HAP-1 (cell line): ENCODE results near the gene NCF2.

Experiments
- DNase-seq, 2 experiments: peaks; one replicate each; pipeline ENCODE4 v3.0.0-alpha.2; 2016 to 2020; ENCODE audit warnings: low spot score in 2 of 2
- H3K27me3 ChIP-seq: fragments of 250-450 bp; sonication (Bioruptor Pico); 2 replicates; pipeline ENCODE4 v1.5.1; 2020; ENCODE audit warnings: low read depth, mild to moderate bottlenecking, moderate library complexity
- H3K36me3 ChIP-seq: fragments of 250-450 bp; sonication (Bioruptor Pico); replicated peaks from 2 replicates; pipeline ENCODE4 v1.5.1; 2020; ENCODE audit warnings: mild to moderate bottlenecking
- H3K4me1 ChIP-seq: fragments of 250-450 bp; sonication (Bioruptor Pico); 2 replicates; pipeline ENCODE4 v1.5.1; 2020; ENCODE audit warnings: mild to moderate bottlenecking
- H3K4me3 ChIP-seq: fragments of 250-450 bp; sonication (Bioruptor Pico); 2 replicates; pipeline ENCODE4 v1.5.1; 2020; ENCODE audit warnings: mild to moderate bottlenecking, moderate library complexity
- H3K9me3 ChIP-seq: fragments of 250-450 bp; sonication (Bioruptor Pico); 2 replicates; pipeline ENCODE4 v1.5.1; 2020; ENCODE audit warnings: mild to moderate bottlenecking, moderate library complexity
- in situ Hi-C: fragments of 300-500 bp; cut with MboI; formaldehyde crosslinking; loops from 3 replicates; pipeline ENCODE4 v1.14.3; 2020; ENCODE audit warnings: low sequenced_read_pairs, inconsistent platforms, mixed read lengths

NCF2 gene

GRCh38 chr1:183590244-183591191, at the start of gene NCF2:
Gene NCF2, minus strand, starts transcription at chr1:183590459. Its CDS starts 130 bp downstream, at chr1:183590329.
- no peaks in the 10 kb centered on the region for H3K27me3 ChIP-seq
- H3K4me3 ChIP-seq: no peak within 1 kb of the TSS
- H3K9me3 ChIP-seq: no peaks in the 10 kb centered on the region
- DNase-seq: no peak
- peaks cover 7% of the 10 kb centered on the region; the same call in 1 of the 2 replicates for H3K4me1 ChIP-seq
- no peaks in the 10 kb centered on the region for H3K36me3 ChIP-seq
- in situ Hi-C loops: no loop called here

GRCh38 chr1:183638649-183639387, 48.6 kb upstream of the NCF2 start:
- Histone ChIP-seq H3K36me3 (no peaks in the 10 kb centered on the region), H3K27me3 (peaks cover 4% of the 10 kb centered on the region), H3K4me1 (no peaks in the 10 kb centered on the region; the same call in 1 of the 2 replicates), H3K4me3 (no peak overlapping the region), H3K9me3 (no peaks in the 10 kb centered on the region)
- in situ Hi-C loops: loop anchor here (25.0 kb wide), 1 partner anchor 398 kb away; the partner anchor contains the start of gene COLGALT2
- peak in 1 of 2 experiments; percentile 13 for DNase-seq

- Histone ChIP-seq H3K4me3 (no peak overlapping the region; the same call in 1 of the 2 replicates), H3K36me3 (no peaks in the 10 kb centered on the region; the same call in 1 of the 2 replicates), H3K4me1 (peaks cover 10% of the 10 kb centered on the region), H3K27me3 (peaks cover 4% of the 10 kb centered on the region), H3K9me3 (no peaks in the 10 kb centered on the region)
- in situ Hi-C loops: loop anchor here (25.0 kb wide), 1 partner anchor 401 kb away; the partner anchor contains the start of gene COLGALT2
- no peak for DNase-seq
Observed at GRCh38 chr1:183636783-183637182, 46.5 kb upstream of the NCF2 start.

GRCh38 chr1:183636334-183636682, 46.0 kb upstream of the NCF2 start:
- peaks cover 4% of the 10 kb centered on the region for H3K27me3 ChIP-seq
- in situ Hi-C loops: loop anchor here (25.0 kb wide), 1 partner anchor 401 kb away; the partner anchor contains the start of gene COLGALT2
- no peaks in the 10 kb centered on the region; the same call in 1 of the 2 replicates for H3K36me3 ChIP-seq
- no peaks in the 10 kb centered on the region for H3K9me3 ChIP-seq
- H3K4me1 ChIP-seq: peaks cover 13% of the 10 kb centered on the region
- DNase-seq: no peak
- peak overlapping the region; percentile 71 for H3K4me3 ChIP-seq

GRCh38 chr1:183635606-183636333, 45.5 kb upstream of the NCF2 start, which contains the start of gene ARPC5:
Gene ARPC5, minus strand, starts transcription at chr1:183635783. Its CDS starts 124 bp downstream, at chr1:183635659.
- in situ Hi-C loops: loop anchor here (25.0 kb wide), 1 partner anchor 402 kb away; the partner anchor contains the start of gene COLGALT2
- H3K9me3 ChIP-seq: no peaks in the 10 kb centered on the region
- peaks cover 13% of the 10 kb centered on the region for H3K4me1 ChIP-seq
- peak within 1 kb of the TSS; percentile 71 for H3K4me3 ChIP-seq
- peaks cover 4% of the 10 kb centered on the region for H3K27me3 ChIP-seq
- peak; percentile 88 to 97 for DNase-seq
- H3K36me3 ChIP-seq: peaks cover 2% of the 10 kb centered on the region

GRCh38 chr1:183635099-183635605, 44.9 kb upstream of the NCF2 start:
- no peaks in the 10 kb centered on the region for H3K9me3 ChIP-seq
- H3K36me3 ChIP-seq: peaks cover 8% of the 10 kb centered on the region
- in situ Hi-C loops: loop anchor here (25.0 kb wide), 1 partner anchor 402 kb away; the partner anchor contains the start of gene COLGALT2
- H3K4me1 ChIP-seq: peaks cover 13% of the 10 kb centered on the region
- DNase-seq: peak; percentile 27 to 57
- peak overlapping the region; percentile 71 for H3K4me3 ChIP-seq
- H3K27me3 ChIP-seq: peaks cover 3% of the 10 kb centered on the region

GRCh38 chr1:183634429-183635065, 44.3 kb upstream of the NCF2 start:
- H3K4me1 ChIP-seq: peaks cover 13% of the 10 kb centered on the region

GRCh38 chr1:183633676-183634343, 43.6 kb upstream of the NCF2 start:
- in situ Hi-C loops: loop anchor here (25.0 kb wide), 1 partner anchor 403 kb away; the partner anchor contains the start of gene COLGALT2
- DNase-seq: peak; percentile 49 to 84

More at GRCh38 chr1:183634429-183635065, 44.3 kb upstream of the NCF2 start:
- H3K36me3 ChIP-seq: peaks cover 14% of the 10 kb centered on the region
- in situ Hi-C loops: loop anchor here (25.0 kb wide), 1 partner anchor 403 kb away; the partner anchor contains the start of gene COLGALT2
- peak overlapping the region; percentile 71 for H3K4me3 ChIP-seq
- H3K27me3 ChIP-seq: no peaks in the 10 kb centered on the region; the same call in 1 of the 2 replicates
- no peaks in the 10 kb centered on the region for H3K9me3 ChIP-seq
- DNase-seq: no peak

GRCh38 chr1:183632964-183633363, 42.7 kb upstream of the NCF2 start:
- DNase-seq: no peak
- peak overlapping the region; percentile 71 for H3K4me3 ChIP-seq
- peaks cover 28% of the 10 kb centered on the region for H3K36me3 ChIP-seq
- no peaks in the 10 kb centered on the region for H3K9me3 ChIP-seq
- in situ Hi-C loops: loop anchor here (25.0 kb wide), 1 partner anchor 404 kb away; the partner anchor contains the start of gene COLGALT2
- H3K27me3 ChIP-seq: no peaks in the 10 kb centered on the region; the same call in 1 of the 2 replicates
- H3K4me1 ChIP-seq: peaks cover 13% of the 10 kb centered on the region

More at GRCh38 chr1:183633676-183634343, 43.6 kb upstream of the NCF2 start:
- Histone ChIP-seq H3K27me3 (no peaks in the 10 kb centered on the region; the same call in 1 of the 2 replicates), H3K4me3 (peak overlapping the region; percentile 71), H3K9me3 (no peaks in the 10 kb centered on the region), H3K36me3 (peaks cover 22% of the 10 kb centered on the region), H3K4me1 (peaks cover 13% of the 10 kb centered on the region)

GRCh38 chr1:183632114-183632513, 41.9 kb upstream of the NCF2 start:
- Histone ChIP-seq H3K36me3 (peaks cover 30% of the 10 kb centered on the region), H3K9me3 (no peaks in the 10 kb centered on the region), H3K27me3 (no peaks in the 10 kb centered on the region), H3K4me1 (peaks cover 13% of the 10 kb centered on the region), H3K4me3 (peak overlapping the region; percentile 71)
- DNase-seq: no peak
- in situ Hi-C loops: loop anchor here (25.0 kb wide), 1 partner anchor 405 kb away; the partner anchor contains the start of gene COLGALT2

GRCh38 chr1:183630748-183631147, 40.5 kb upstream of the NCF2 start:
- H3K9me3 ChIP-seq: no peaks in the 10 kb centered on the region
- in situ Hi-C loops: loop anchor here (25.0 kb wide), 1 partner anchor 407 kb away; the partner anchor contains the start of gene COLGALT2
- H3K27me3 ChIP-seq: no peaks in the 10 kb centered on the region
- no peak overlapping the region for H3K4me3 ChIP-seq
- H3K36me3 ChIP-seq: peaks cover 38% of the 10 kb centered on the region
- no peak for DNase-seq
- peaks cover 13% of the 10 kb centered on the region for H3K4me1 ChIP-seq
